GM12865 (cell line): Measurements from ENCODE around the gene DPH6.

Experiments used
- DNase-seq: peaks from one replicate; pipeline ENCODE4 v3.0.0; 2010; ENCODE audit warnings: low read depth
- H3K4me3 ChIP-seq: 2 replicates; pipeline ENCODE4 v1.5.1; 2011; ENCODE audit warnings: mild to moderate bottlenecking, low read depth, low read length, control low read depth
- CTCF ChIP-seq: IDR thresholded peaks from 2 replicates; pipeline ENCODE4 v1.5.1; 2011; ENCODE audit warnings: low read length, control low read depth, low read depth, inconsistent platforms; ENCODE audit not compliant: insufficient read depth; ENCODE audit errors: missing control alignments

Gene DPH6

GRCh38 chr15:35530698-35531097 is 15.3 kb downstream of the DPH6 start:
- no peak overlapping the region for H3K4me3 ChIP-seq
- no peak for DNase-seq
- TF ChIP-seq CTCF: no peak

- no peak for TF ChIP-seq CTCF
- H3K4me3 ChIP-seq: no peak overlapping the region
- DNase-seq: no peak
Measured at GRCh38 chr15:35529784-35530183, 16.2 kb downstream of the DPH6 start.

- no peak overlapping the region for H3K4me3 ChIP-seq
- DNase-seq: no peak
- TF ChIP-seq CTCF: no peak
Measured at GRCh38 chr15:35522061-35522460, 23.9 kb downstream of the DPH6 start.

- no peak overlapping the region for H3K4me3 ChIP-seq
- peak; percentile 45 for TF ChIP-seq CTCF
- peak; percentile 51 for DNase-seq
Measured at GRCh38 chr15:35519541-35520149, 26.3 kb downstream of the DPH6 start.

- no peak for TF ChIP-seq CTCF
- DNase-seq: no peak
- H3K4me3 ChIP-seq: no peak overlapping the region
Measured at GRCh38 chr15:35519052-35519451, 26.9 kb downstream of the DPH6 start.

GRCh38 chr15:35514759-35515158 is 31.2 kb downstream of the DPH6 start:
- no peak overlapping the region for H3K4me3 ChIP-seq
- TF ChIP-seq CTCF: no peak
- no peak for DNase-seq

- no peak overlapping the region for H3K4me3 ChIP-seq
- no peak for TF ChIP-seq CTCF
- no peak for DNase-seq
Measured at GRCh38 chr15:35507932-35508638, 37.9 kb downstream of the DPH6 start.
